Activated CD8-positive, alpha-beta memory T cell treated with anti-CD3 and anti-CD28 coated beads for 48 hours (primary cell): ENCODE results near the gene SEC16A.

Experiments used
- DNase-seq, 3 experiments: peaks; one replicate each; pipeline ENCODE4 v3.0.0-alpha.2; 2020; ENCODE audit warnings: low read depth in 2 of 3, low spot score in 2 of 3

SEC16A gene

GRCh38 chr9:136465500-136466154 lies 17.2 kb downstream of the SEC16A start:
- DNase-seq: no peak

- DNase-seq: no peak
Observed at GRCh38 chr9:136464241-136464640, 18.6 kb downstream of the SEC16A start.

- no peak for DNase-seq
Observed at GRCh38 chr9:136463578-136463977, 19.3 kb downstream of the SEC16A start.

GRCh38 chr9:136462664-136463063 lies 20.2 kb downstream of the SEC16A start:
- no peak for DNase-seq

- DNase-seq: no peak
Observed at GRCh38 chr9:136460772-136461325, 22.0 kb downstream of the SEC16A start.

GRCh38 chr9:136459425-136459824 lies 23.4 kb downstream of the SEC16A start:
- DNase-seq: no peak

- DNase-seq: no peak
Observed at GRCh38 chr9:136457326-136457725, 25.5 kb downstream of the SEC16A start.

- DNase-seq: no peak
Observed at GRCh38 chr9:136456258-136456657, 26.6 kb downstream of the SEC16A start.

- DNase-seq: no peak
Observed at GRCh38 chr9:136455043-136456002, 27.5 kb downstream of the SEC16A start.

- DNase-seq: no peak
Observed at GRCh38 chr9:136454026-136454796, 28.6 kb downstream of the SEC16A start.

- DNase-seq: no peak
Observed at GRCh38 chr9:136453326-136453725, 29.5 kb downstream of the SEC16A start.

- DNase-seq: no peak
Observed at GRCh38 chr9:136451221-136451877, 31.5 kb downstream of the SEC16A start.

GRCh38 chr9:136448655-136449054 lies 34.2 kb downstream of the SEC16A start:
- DNase-seq: no peak

- no peak for DNase-seq
Observed at GRCh38 chr9:136447173-136447778, 35.6 kb downstream of the SEC16A start.

GRCh38 chr9:136445799-136446198 lies 37.0 kb downstream of the SEC16A start:
- no peak for DNase-seq

GRCh38 chr9:136444102-136444501 lies 38.7 kb downstream of the SEC16A start:
- DNase-seq: no peak

GRCh38 chr9:136443687-136444086 lies 39.2 kb downstream of the SEC16A start:
- DNase-seq: no peak

- DNase-seq: no peak
Observed at GRCh38 chr9:136443087-136443486, 39.8 kb downstream of the SEC16A start.

- DNase-seq: no peak
Observed at GRCh38 chr9:136442265-136442664, 40.6 kb downstream of the SEC16A start.

- no peak for DNase-seq
Observed at GRCh38 chr9:136441681-136442245, 41.1 kb downstream of the SEC16A start.
